Right atrium auricular region (tissue), 2 donors: ENCODE data around the gene NLRP5. TPM values are rescaled to one million over a fixed set of nuclear protein-coding genes. Genes with fewer than 3 reads are reported as not detected.

Experiments used
- DNase-seq: peaks from one replicate; pipeline ENCODE4 v3.0.0-alpha.2; 2019; ENCODE audit warnings: low spot score
- H3K27ac ChIP-seq, 2 donors: fragments of 200-600 bp; sonication (generic); 1 replicate in 1 of 2; 2 replicates in 1 of 2; pipeline ENCODE4 v1.5.1; 2016 to 2019
- H3K27me3 ChIP-seq, 2 donors: fragments of 200-600 bp; sonication (generic); one replicate each; pipeline versions ENCODE4 v1.5.1 to v1.6.0; 2017 to 2019
- H3K36me3 ChIP-seq: fragments of 200-600 bp; sonication (generic); one replicate; pipeline ENCODE4 v1.5.1; 2016
- H3K4me1 ChIP-seq, 2 donors: fragments of 200-600 bp; sonication (generic); one replicate each; pipeline versions ENCODE4 v1.5.1 to v1.6.0; 2017 to 2019
- H3K4me3 ChIP-seq, 2 donors: fragments of 200-600 bp; sonication (generic); 1 replicate in 1 of 2; 2 replicates in 1 of 2; pipeline ENCODE4 v1.5.1; 2017 to 2019; ENCODE audit warnings: mild to moderate bottlenecking in 1 of 2, moderate library complexity in 1 of 2
- H3K9me3 ChIP-seq, 2 donors: fragments of 200-600 bp; sonication (generic); one replicate each; pipeline ENCODE4 v1.5.1; 2019
- CTCF ChIP-seq, 2 donors: fragments of 200-600 bp; sonication (generic); IDR thresholded peaks; one replicate each; pipeline ENCODE4 v1.5.1; 2019; ENCODE audit warnings: antibody characterized with exemption in 2 of 2
- total RNA-seq, 2 donors: library from RNA; depleted of rRNA; stranded (reverse); fragments of >200 nt; gene quantifications; one replicate each; pipeline ENCODE4 v1.1.0, GENCODE V29; 2016

Gene NLRP5
- total RNA-seq, 2 donors from 2014 or later, result not detected

- Histone ChIP-seq H3K36me3 (no peaks in the 10 kb centered on the region), H3K9me3 (no peaks in the 10 kb centered on the region), H3K27me3 (no peaks in the 10 kb centered on the region), H3K27ac (no peak overlapping the region), H3K4me1 (no peaks in the 10 kb centered on the region), H3K4me3 (no peak overlapping the region)
- no peak for DNase-seq
- TF ChIP-seq CTCF (IDR thresholded peaks at IDR 0.05), result no peak
These were observed 28.2 kb upstream of the NLRP5 start for GRCh38 chr19:55958356-55958755.

GRCh38 chr19:55959996-55960675 lies 26.4 kb upstream of the NLRP5 start:
- Histone ChIP-seq H3K27me3 (no peaks in the 10 kb centered on the region), H3K27ac (no peak overlapping the region)
- TF ChIP-seq CTCF (IDR thresholded peaks at IDR 0.05), result no peak

GRCh38 chr19:55962186-55962585 lies 24.4 kb upstream of the NLRP5 start:
- DNase-seq, result no peak
- H3K9me3 ChIP-seq, result no peaks in the 10 kb centered on the region
- no peaks in the 10 kb centered on the region for H3K4me1 ChIP-seq
- no peaks in the 10 kb centered on the region for H3K27me3 ChIP-seq
- H3K27ac ChIP-seq, result no peak overlapping the region
- H3K4me3 ChIP-seq, result no peak overlapping the region
- TF ChIP-seq CTCF (IDR thresholded peaks at IDR 0.05), result no peak
- H3K36me3 ChIP-seq, result no peaks in the 10 kb centered on the region

More at GRCh38 chr19:55959996-55960675, 26.4 kb upstream of the NLRP5 start:
- no peaks in the 10 kb centered on the region for H3K9me3 ChIP-seq
- no peaks in the 10 kb centered on the region for H3K4me1 ChIP-seq
- H3K4me3 ChIP-seq, result no peak overlapping the region
- no peak for DNase-seq
- H3K36me3 ChIP-seq, result no peaks in the 10 kb centered on the region

GRCh38 chr19:55973982-55974381 lies 12.6 kb upstream of the NLRP5 start:
- Histone ChIP-seq H3K9me3 (no peaks in the 10 kb centered on the region), H3K4me1 (no peaks in the 10 kb centered on the region), H3K4me3 (no peak overlapping the region), H3K27ac (no peak overlapping the region), H3K27me3 (no peaks in the 10 kb centered on the region), H3K36me3 (no peaks in the 10 kb centered on the region)
- no peak for DNase-seq
- TF ChIP-seq CTCF (IDR thresholded peaks at IDR 0.05), result no peak

- no peak for TF ChIP-seq CTCF (IDR thresholded peaks at IDR 0.05)
- Histone ChIP-seq H3K9me3 (peaks cover 0 to 6% of the 10 kb centered on the region in 2 donors), H3K4me1 (no peaks in the 10 kb centered on the region), H3K36me3 (no peaks in the 10 kb centered on the region), H3K4me3 (no peak overlapping the region), H3K27ac (no peak overlapping the region), H3K27me3 (no peaks in the 10 kb centered on the region)
- no peak for DNase-seq
These were observed 6.2 kb upstream of the NLRP5 start for GRCh38 chr19:55980415-55980814.

- no peaks in the 10 kb centered on the region for H3K9me3 ChIP-seq
- no peak for DNase-seq
- TF ChIP-seq CTCF (IDR thresholded peaks at IDR 0.05), result no peak
- no peak overlapping the region for H3K27ac ChIP-seq
- no peaks in the 10 kb centered on the region for H3K36me3 ChIP-seq
- H3K27me3 ChIP-seq, result no peaks in the 10 kb centered on the region
- no peak overlapping the region for H3K4me3 ChIP-seq
- H3K4me1 ChIP-seq, result no peaks in the 10 kb centered on the region
These were observed 1.3 kb upstream of the NLRP5 start for GRCh38 chr19:55985254-55985653.
